BLaER1 treated with 17β-estradiol and CSF1 and Interleukin-3, amounts not matched to agents 10 nM and 100 nM (cell line): ENCODE data around the gene RAC2.

Source experiments
- H3K27ac ChIP-seq, 11 experiments: shearing (Covaris generic); formaldehyde crosslinking; 2 replicates each; pipeline ENCODE4 v1.8.1; 2022
- H3K27me3 ChIP-seq, 11 experiments: shearing (Covaris generic); formaldehyde crosslinking; 2 replicates each; pipeline ENCODE4 v1.8.1; 2022
- H3K36me3 ChIP-seq, 11 experiments: shearing (Covaris generic); formaldehyde crosslinking; 2 replicates each; pipeline ENCODE4 v1.8.1; 2022
- H3K4me1 ChIP-seq, 10 experiments: shearing (Covaris generic); formaldehyde crosslinking; 2 replicates each; pipeline ENCODE4 v1.8.1; 2022
- H3K4me2 ChIP-seq, 11 experiments: shearing (Covaris generic); formaldehyde crosslinking; 2 replicates each; pipeline ENCODE4 v1.8.1; 2022
- H3K4me3 ChIP-seq, 10 experiments: shearing (Covaris generic); formaldehyde crosslinking; 2 replicates each; pipeline ENCODE4 v1.8.1; 2022
- H3K9ac ChIP-seq, 11 experiments: shearing (Covaris generic); formaldehyde crosslinking; 2 replicates each; pipeline ENCODE4 v1.8.1; 2022
- H3K9me3 ChIP-seq, 11 experiments: shearing (Covaris generic); formaldehyde crosslinking; replicated peaks in 1 of 11; 2 replicates each; pipeline ENCODE4 v1.8.1; 2022
- H4K20me1 ChIP-seq, 11 experiments: shearing (Covaris generic); formaldehyde crosslinking; 2 replicates each; pipeline ENCODE4 v1.8.1; 2022
- Cebpa-rat ChIP-seq, 11 experiments: shearing (Covaris generic); IDR thresholded peaks; 2 replicates each; pipeline ENCODE4 v1.8.1; 2022

Gene RAC2

DNA sequence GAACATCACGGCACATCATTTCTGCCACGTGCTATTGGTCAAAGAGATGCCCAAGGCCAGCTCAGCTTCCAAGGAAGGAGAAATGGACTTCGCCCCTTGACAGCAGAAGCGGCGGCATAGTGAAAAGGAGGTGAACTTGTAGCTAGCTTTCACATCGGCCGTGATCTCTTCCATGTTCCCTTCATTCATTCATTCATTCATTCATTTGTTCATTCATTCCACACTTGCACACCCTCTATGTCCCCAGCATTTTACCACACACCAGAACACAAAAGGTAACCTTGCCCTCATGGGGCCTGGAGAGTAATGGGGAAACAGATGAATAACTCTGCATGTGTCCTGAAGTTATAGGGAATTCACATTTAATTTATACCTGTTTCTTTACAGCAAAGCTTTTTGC lies 37.1 kb upstream of the RAC2 start:
- peak overlapping the region; percentile 7 to 95 (median 92); a peak in 16 of 22 replicates for H3K27ac ChIP-seq
- H3K4me1 ChIP-seq: peaks cover 69 to 100% (median 97%) of the 10 kb centered on the region in 10 experiments
- no peak for TF ChIP-seq Cebpa-rat (IDR thresholded peaks at IDR 0.05)
- peak overlapping the region in 2 of 11 experiments; percentile 90 to 92; a peak in 2 of 22 replicates for H3K9ac ChIP-seq
- peak overlapping the region; percentile 83 to 99 (median 98); a peak in 21 of 22 replicates for H3K4me2 ChIP-seq
- peaks cover 0 to 6% (median 0%) of the 10 kb centered on the region in 11 experiments; a peak in 4 of 22 replicates for H3K9me3 ChIP-seq
- no peak overlapping the region for H3K4me3 ChIP-seq
- H3K36me3 ChIP-seq: peaks cover 0 to 9% (median 0%) of the 10 kb centered on the region in 11 experiments; a peak in 7 of 22 replicates
- H4K20me1 ChIP-seq: peaks cover 0 to 1% (median 0%) of the 10 kb centered on the region in 11 experiments; a peak in 2 of 22 replicates
- H3K27me3 ChIP-seq: no peaks in the 10 kb centered on the region

- peaks cover 0 to 4% (median 0%) of the 10 kb centered on the region in 11 experiments; a peak in 6 of 22 replicates for H3K36me3 ChIP-seq
- no peak overlapping the region for H3K4me3 ChIP-seq
- TF ChIP-seq Cebpa-rat (IDR thresholded peaks at IDR 0.05): no peak
- no peaks in the 10 kb centered on the region for H3K27me3 ChIP-seq
- no peaks in the 10 kb centered on the region; a peak in 1 of 22 replicates for H4K20me1 ChIP-seq
- peak overlapping the region; percentile 75 to 99 (median 98); a peak in 21 of 22 replicates for H3K4me2 ChIP-seq
- peaks cover 0 to 6% (median 0%) of the 10 kb centered on the region in 11 experiments; a peak in 4 of 22 replicates for H3K9me3 ChIP-seq
- no peak overlapping the region for H3K9ac ChIP-seq
- peak overlapping the region; percentile 3 to 95 (median 87); a peak in 17 of 22 replicates for H3K27ac ChIP-seq
- peaks cover 69 to 100% (median 97%) of the 10 kb centered on the region in 10 experiments for H3K4me1 ChIP-seq
These were observed 36.6 kb upstream of the RAC2 start for GRCh38 chr22:37280718-37281117.

DNA sequence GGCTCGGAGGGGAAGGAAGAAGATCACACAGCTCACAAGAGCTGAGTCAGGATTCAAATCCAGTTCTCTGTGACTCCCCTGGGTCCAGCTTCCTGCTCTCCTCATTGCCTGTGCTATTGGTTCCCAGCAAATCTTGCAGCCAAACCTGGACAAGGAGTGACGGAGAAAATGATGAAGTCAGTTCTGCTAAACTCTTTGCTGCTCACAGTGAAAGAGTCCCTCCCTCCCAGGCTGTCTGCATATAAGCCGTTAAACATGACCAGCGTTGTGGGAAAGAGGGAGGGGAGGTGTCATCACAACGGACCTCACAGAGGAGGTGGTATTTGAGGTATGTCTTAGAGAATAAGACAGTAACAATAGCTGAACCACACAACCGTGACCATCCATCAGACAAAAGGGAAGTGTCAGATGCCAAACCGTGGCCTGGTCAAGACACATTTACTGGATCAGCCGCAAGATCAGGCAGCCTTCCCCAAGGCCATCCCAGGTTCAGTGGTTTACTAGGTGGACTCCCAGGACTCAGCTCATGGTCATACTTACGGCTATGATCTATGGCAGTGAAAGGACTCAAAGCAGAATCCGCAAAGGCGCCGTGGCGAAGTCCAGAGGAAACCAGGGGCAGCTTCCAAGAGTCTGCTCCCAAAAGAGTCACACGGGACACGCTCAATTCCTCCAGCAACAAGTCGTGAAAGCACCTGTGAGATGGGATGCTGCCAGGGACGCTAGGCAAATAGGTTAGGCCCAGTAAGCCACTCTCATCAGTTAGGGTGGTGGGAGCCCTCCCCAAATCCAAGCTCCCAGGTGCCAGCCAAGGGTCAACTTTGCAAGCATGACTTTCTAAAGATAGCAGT lies 35.5 kb upstream of the RAC2 start:
- H3K9me3 ChIP-seq: peaks cover 0 to 6% (median 0%) of the 10 kb centered on the region in 11 experiments; a peak in 4 of 22 replicates
- peaks cover 75 to 100% (median 100%) of the 10 kb centered on the region in 10 experiments for H3K4me1 ChIP-seq
- H3K36me3 ChIP-seq: no peaks in the 10 kb centered on the region
- H3K4me3 ChIP-seq: 0 out of 20 replicates have a peak overlapping the region, but pooled peaks of 3 of the 10 experiments have one; percentile 2 to 5 (median 4)
- H3K9ac ChIP-seq: peak overlapping the region; percentile 16 to 62 (median 38); a peak in 21 of 22 replicates
- no peaks in the 10 kb centered on the region for H3K27me3 ChIP-seq
- no peaks in the 10 kb centered on the region for H4K20me1 ChIP-seq
- TF ChIP-seq Cebpa-rat (IDR thresholded peaks at IDR 0.05): no peak
- H3K4me2 ChIP-seq: peak overlapping the region; percentile 73 to 99 (median 87)
- peak overlapping the region; percentile 33 to 95 (median 87) for H3K27ac ChIP-seq

GRCh38 chr22:37278261-37278660 lies 34.2 kb upstream of the RAC2 start:
- Histone ChIP-seq H3K9ac (peak overlapping the region in 5 of 11 experiments; percentile 17 to 58 (median 45); a peak in 6 of 22 replicates), H3K4me1 (peaks cover 88 to 100% (median 99%) of the 10 kb centered on the region in 10 experiments), H3K27me3 (no peaks in the 10 kb centered on the region)

GRCh38 chr22:37277384-37277783 lies 33.3 kb upstream of the RAC2 start:
- Histone ChIP-seq H4K20me1 (no peaks in the 10 kb centered on the region), H3K9me3 (peaks cover 0 to 6% (median 0%) of the 10 kb centered on the region in 11 experiments; a peak in 4 of 22 replicates), H3K36me3 (no peaks in the 10 kb centered on the region), H3K9ac (no peak overlapping the region), H3K27me3 (no peaks in the 10 kb centered on the region), H3K27ac (peak overlapping the region in 5 of 11 experiments; percentile 1 to 92 (median 87); a peak in 5 of 22 replicates), H3K4me3 (no peak overlapping the region), H3K4me1 (peaks cover 87 to 100% (median 98%) of the 10 kb centered on the region in 10 experiments), H3K4me2 (peak overlapping the region; percentile 73 to 99 (median 87))
- no peak for TF ChIP-seq Cebpa-rat (IDR thresholded peaks at IDR 0.05)

More at GRCh38 chr22:37278261-37278660, 34.2 kb upstream of the RAC2 start:
- H4K20me1 ChIP-seq: no peaks in the 10 kb centered on the region
- TF ChIP-seq Cebpa-rat (IDR thresholded peaks at IDR 0.05): no peak
- no peaks in the 10 kb centered on the region for H3K36me3 ChIP-seq
- peak overlapping the region; percentile 33 to 95 (median 87); a peak in 14 of 22 replicates for H3K27ac ChIP-seq
- H3K9me3 ChIP-seq: peaks cover 0 to 6% (median 0%) of the 10 kb centered on the region in 11 experiments; a peak in 4 of 22 replicates
- no peak overlapping the region for H3K4me3 ChIP-seq
- H3K4me2 ChIP-seq: peak overlapping the region; percentile 73 to 99 (median 87)

DNA sequence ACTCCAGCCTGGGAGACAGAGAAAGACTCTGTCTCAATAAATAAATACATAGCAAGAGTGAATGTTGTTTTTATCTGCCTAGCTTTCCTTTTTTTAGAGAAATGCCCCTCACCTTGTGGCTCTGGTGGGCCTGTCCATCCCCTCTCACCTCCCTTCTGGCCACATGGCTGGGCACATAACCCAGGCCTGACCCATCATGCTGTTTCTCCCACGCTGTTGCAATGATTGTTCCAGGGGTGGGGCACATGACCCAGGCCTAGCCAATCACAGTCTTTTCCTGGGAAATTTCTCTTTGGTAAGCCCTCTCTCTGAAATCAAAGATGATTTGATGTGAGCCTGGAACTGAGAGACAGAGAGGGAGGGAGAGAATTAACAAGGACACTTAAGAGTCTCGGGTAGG lies 32.7 kb upstream of the RAC2 start:
- peaks cover 0 to 6% (median 0%) of the 10 kb centered on the region in 11 experiments; a peak in 4 of 22 replicates for H3K9me3 ChIP-seq
- no peaks in the 10 kb centered on the region for H4K20me1 ChIP-seq
- H3K4me1 ChIP-seq: peaks cover 81 to 100% (median 100%) of the 10 kb centered on the region in 10 experiments
- no peaks in the 10 kb centered on the region for H3K36me3 ChIP-seq
- H3K27me3 ChIP-seq: no peaks in the 10 kb centered on the region
- H3K27ac ChIP-seq: peak overlapping the region in 6 of 11 experiments; percentile 1 to 90 (median 20); a peak in 4 of 22 replicates
- no peak overlapping the region for H3K9ac ChIP-seq
- H3K4me3 ChIP-seq: no peak overlapping the region
- H3K4me2 ChIP-seq: peak overlapping the region; percentile 73 to 99 (median 87); a peak in 20 of 22 replicates
- TF ChIP-seq Cebpa-rat (IDR thresholded peaks at IDR 0.05): no peak

- peak overlapping the region in 9 of 11 experiments; percentile 51 to 89 (median 67); a peak in 14 of 22 replicates for H3K27ac ChIP-seq
- no peak overlapping the region for H3K4me3 ChIP-seq
- H3K36me3 ChIP-seq: no peaks in the 10 kb centered on the region
- peak overlapping the region in 4 of 11 experiments; percentile 50 to 74 (median 66); a peak in 3 of 22 replicates for H3K9ac ChIP-seq
- peaks cover 69 to 100% (median 100%) of the 10 kb centered on the region in 10 experiments for H3K4me1 ChIP-seq
- H3K27me3 ChIP-seq: no peaks in the 10 kb centered on the region
- H4K20me1 ChIP-seq: no peaks in the 10 kb centered on the region
- no peak for TF ChIP-seq Cebpa-rat (IDR thresholded peaks at IDR 0.05)
- peaks cover 0 to 2% (median 0%) of the 10 kb centered on the region in 11 experiments; a peak in 4 of 22 replicates for H3K9me3 ChIP-seq
- H3K4me2 ChIP-seq: peak overlapping the region; percentile 75 to 99 (median 87)
These were observed 31.6 kb upstream of the RAC2 start for GRCh38 chr22:37275622-37276021.

DNA sequence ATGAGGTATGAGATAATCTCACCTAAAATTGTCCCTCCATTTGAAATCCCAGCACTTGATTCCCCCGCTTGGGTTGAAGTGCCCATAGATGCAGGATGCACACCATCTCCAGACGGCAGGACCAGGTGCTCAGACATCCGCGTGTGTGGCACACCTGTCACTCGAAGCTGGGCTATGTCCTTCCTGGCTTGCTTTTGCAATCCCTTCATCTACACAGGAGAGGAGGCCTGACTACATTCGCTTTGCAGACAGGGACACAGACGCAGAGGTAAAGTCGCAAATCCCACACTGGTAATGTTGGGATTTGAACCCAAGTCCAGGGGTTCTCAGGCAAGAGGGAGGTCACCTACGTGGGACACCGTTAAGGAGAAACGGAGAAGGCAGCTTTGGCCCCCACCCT lies 31.1 kb upstream of the RAC2 start:
- Histone ChIP-seq H3K4me2 (peak overlapping the region; percentile 75 to 99 (median 87)), H3K27ac (peak overlapping the region in 10 of 11 experiments; percentile 4 to 89 (median 67); a peak in 18 of 22 replicates), H3K27me3 (no peaks in the 10 kb centered on the region), H3K9ac (peak overlapping the region in 10 of 11 experiments; percentile 8 to 74 (median 55); a peak in 15 of 22 replicates), H3K36me3 (no peaks in the 10 kb centered on the region), H3K4me1 (peaks cover 64 to 100% (median 98%) of the 10 kb centered on the region in 10 experiments), H4K20me1 (no peaks in the 10 kb centered on the region), H3K4me3 (no peak overlapping the region), H3K9me3 (no peaks in the 10 kb centered on the region)
- TF ChIP-seq Cebpa-rat (IDR thresholded peaks at IDR 0.05): no peak
